Right lobe of liver (tissue), 6 donors: ENCODE measurements around the gene REV3L. TPM values are rescaled to one million over a fixed set of nuclear protein-coding genes. Genes with fewer than 3 reads are reported as not detected.
A peak's percentile ranks its signal among the peaks of the same experiment; 100 is the strongest.

Experiments used
- ATAC-seq, 4 donors: fragments of 200-7000 bp; cut with Tn5 transposase; one replicate each; pipeline ENCODE4 v1.9.1; 2020; ENCODE audit warnings: mild to moderate bottlenecking in 4 of 4, moderate library complexity in 4 of 4
- DNase-seq, 3 donors: peaks; one replicate each; pipeline ENCODE4 v3.0.0-alpha.2; 2020
- H3K27ac ChIP-seq, 3 donors: fragments of 200-600 bp; one replicate each; pipeline ENCODE4 v1.8.0; 2022
- H3K27me3 ChIP-seq, 2 donors: fragments of 200-600 bp; one replicate each; pipeline ENCODE4 v1.8.0; 2022
- H3K36me3 ChIP-seq, 4 donors: fragments of 200-600 bp; sonication (generic) in 1 of 4; one replicate each; pipeline versions ENCODE4 v1.5.1 to v1.8.0; 2017 to 2022; ENCODE audit warnings: control low read depth in 1 of 4
- H3K4me1 ChIP-seq, 4 donors: fragments of 200-600 bp; sonication (generic) in 1 of 4; one replicate each; pipeline versions ENCODE4 v1.5.1 to v1.8.0; 2017 to 2022; ENCODE audit warnings: control low read depth in 1 of 4
- H3K4me3 ChIP-seq, 3 donors: fragments of 200-600 bp; one replicate each; pipeline ENCODE4 v1.8.0; 2022
- H3K9me3 ChIP-seq, 4 donors: fragments of 200-600 bp; sonication (generic) in 1 of 4; one replicate each; pipeline versions ENCODE4 v1.5.1 to v1.8.0; 2017 to 2022; ENCODE audit warnings: control low read depth in 1 of 4
- POLR2A ChIP-seq: fragments of 450-650 bp; IDR thresholded peaks from one replicate; pipeline ENCODE4 v1.6.1; 2017; ENCODE audit warnings: antibody characterized with exemption, mild to moderate bottlenecking
- WGBS: methylation state at CpG from one replicate; pipeline ENCODE4 v1.1.6; 2018; ENCODE audit warnings: low coverage, low lambda C conversion rate; ENCODE audit not compliant: insufficient coverage; ENCODE audit errors: missing lambda C conversion rate; 5-methylcytosine and 5-hydroxymethylcytosine counted together
- intact Hi-C, 2 donors: fragments of 100-400 bp; cut with DNase I; formaldehyde crosslinking; loops; one replicate each; pipeline versions ENCODE4 v1.11.2 to v1.14.1; 2022
- total RNA-seq, 6 experiments: library from RNA; depleted of rRNA in 2 of 6; stranded (reverse); fragments of >200 nt in 2 of 6; fragmentation: NEBNext Ultra II Directional in 3 of 6; extraction: Animal tissue kit (Norgen Biotek cat#: 25700) in 3 of 6; gene quantifications; one replicate each; pipeline versions ENCODE4 v1.1.0 to v1.2.4, GENCODE V29; 2016 to 2023
- TF ChIP-seq, protein P1 (sequence below), 4 donors: fragments of 200-600 bp in 3 of 4; fragments of 450-650 bp in 1 of 4; IDR thresholded peaks; one replicate each; pipeline versions ENCODE4 v1.5.1 to v1.8.0; 2016 to 2022; ENCODE audit warnings: antibody characterized with exemption in 4 of 4, mild to moderate bottlenecking in 2 of 4
- donor health status: DM: no; HTN: yes; CAD: no.
- donor health status: DM: no; HTN: no; CAD: no.
- donor health status: DM: no; HTN: no; CAD: no.
- donor health status: DM: no; HTN: yes; CAD: no.
- donor health status: DM: no; HTN: yes; CAD: no.

The REV3L gene
- total RNA-seq, 6 experiments from 2014 or later = 9.3 to 21.4 (median 12.5) TPM

- WGBS = 74% methylated on average over 5 of the region's 5 CpGs
- Histone ChIP-seq H3K4me3 (no peak overlapping the region), H3K36me3 (no peaks in the 10 kb centered on the region), H3K27me3 (no peaks in the 10 kb centered on the region), H3K27ac (no peak overlapping the region), H3K4me1 (peaks cover 0 to 8% (median 0%) of the 10 kb centered on the region in 4 donors), H3K9me3 (no peaks in the 10 kb centered on the region)
- ATAC-seq (peak; percentile 41 to 69 (median 56)), DNase-seq (peak in 1 of 3 donors; percentile 39)
- intact Hi-C loops = no loop called here
- TF ChIP-seq, protein P1, sequence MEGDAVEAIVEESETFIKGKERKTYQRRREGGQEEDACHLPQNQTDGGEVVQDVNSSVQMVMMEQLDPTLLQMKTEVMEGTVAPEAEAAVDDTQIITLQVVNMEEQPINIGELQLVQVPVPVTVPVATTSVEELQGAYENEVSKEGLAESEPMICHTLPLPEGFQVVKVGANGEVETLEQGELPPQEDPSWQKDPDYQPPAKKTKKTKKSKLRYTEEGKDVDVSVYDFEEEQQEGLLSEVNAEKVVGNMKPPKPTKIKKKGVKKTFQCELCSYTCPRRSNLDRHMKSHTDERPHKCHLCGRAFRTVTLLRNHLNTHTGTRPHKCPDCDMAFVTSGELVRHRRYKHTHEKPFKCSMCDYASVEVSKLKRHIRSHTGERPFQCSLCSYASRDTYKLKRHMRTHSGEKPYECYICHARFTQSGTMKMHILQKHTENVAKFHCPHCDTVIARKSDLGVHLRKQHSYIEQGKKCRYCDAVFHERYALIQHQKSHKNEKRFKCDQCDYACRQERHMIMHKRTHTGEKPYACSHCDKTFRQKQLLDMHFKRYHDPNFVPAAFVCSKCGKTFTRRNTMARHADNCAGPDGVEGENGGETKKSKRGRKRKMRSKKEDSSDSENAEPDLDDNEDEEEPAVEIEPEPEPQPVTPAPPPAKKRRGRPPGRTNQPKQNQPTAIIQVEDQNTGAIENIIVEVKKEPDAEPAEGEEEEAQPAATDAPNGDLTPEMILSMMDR (IDR thresholded peaks at IDR 0.05) = no peak
- TF ChIP-seq POLR2A = no peak
These were observed 58.8 kb downstream of the REV3L start for GRCh38 chr6:111423960-111424846.

DNA sequence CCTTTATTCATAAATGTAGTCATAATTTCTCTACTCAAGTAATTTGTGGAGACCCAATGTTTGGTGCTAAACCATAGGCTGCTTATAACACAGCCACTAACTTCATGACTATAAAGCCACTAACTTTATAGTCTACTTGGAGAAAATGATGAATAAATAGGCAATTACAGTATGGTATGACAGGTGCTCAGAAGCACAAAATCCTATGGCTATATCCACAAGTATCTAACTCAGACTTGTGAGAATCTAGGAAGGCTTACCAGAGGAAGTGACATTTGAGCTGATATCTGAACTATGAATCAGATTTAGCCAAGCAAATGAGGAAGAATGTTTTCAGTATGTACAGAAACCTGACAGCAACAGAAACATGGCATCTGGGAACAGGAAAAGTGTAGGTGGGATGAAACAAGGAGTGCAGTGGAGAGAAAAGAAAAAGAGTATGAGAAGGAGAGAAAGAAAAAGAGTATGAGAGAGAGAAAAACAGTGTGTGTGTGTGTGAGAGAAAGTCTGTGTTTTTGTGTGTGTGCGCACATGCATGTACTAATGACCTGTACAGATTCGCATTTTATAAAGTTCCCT, 59.9 kb downstream of the REV3L start:
- no peak for DNase-seq
- Histone ChIP-seq H3K36me3 (no peaks in the 10 kb centered on the region), H3K9me3 (no peaks in the 10 kb centered on the region), H3K4me3 (no peak overlapping the region), H3K27me3 (no peaks in the 10 kb centered on the region), H3K27ac (no peak overlapping the region), H3K4me1 (peaks cover 0 to 8% (median 0%) of the 10 kb centered on the region in 4 donors)
- 73% methylated on average over 2 of the region's 2 CpGs for WGBS
- TF ChIP-seq, protein P1 (IDR thresholded peaks at IDR 0.05) = no peak
- TF ChIP-seq POLR2A = no peak
- intact Hi-C loops = no loop called here
- ATAC-seq = peak in 1 of 4 donors; percentile 19

- TF ChIP-seq POLR2A = no peak
- TF ChIP-seq, protein P1 (IDR thresholded peaks at IDR 0.05) = no peak
- Histone ChIP-seq H3K4me1 (peaks cover 0 to 16% (median 0%) of the 10 kb centered on the region in 4 donors), H3K4me3 (no peak overlapping the region), H3K27ac (no peak overlapping the region), H3K36me3 (no peaks in the 10 kb centered on the region), H3K27me3 (no peaks in the 10 kb centered on the region), H3K9me3 (no peaks in the 10 kb centered on the region)
- intact Hi-C loops = no loop called here
- no peak for ATAC-seq
- WGBS = 74% methylated on average over 5 of the region's 5 CpGs
- DNase-seq = no peak
These were observed 63.9 kb downstream of the REV3L start for GRCh38 chr6:111418971-111419693.

DNA sequence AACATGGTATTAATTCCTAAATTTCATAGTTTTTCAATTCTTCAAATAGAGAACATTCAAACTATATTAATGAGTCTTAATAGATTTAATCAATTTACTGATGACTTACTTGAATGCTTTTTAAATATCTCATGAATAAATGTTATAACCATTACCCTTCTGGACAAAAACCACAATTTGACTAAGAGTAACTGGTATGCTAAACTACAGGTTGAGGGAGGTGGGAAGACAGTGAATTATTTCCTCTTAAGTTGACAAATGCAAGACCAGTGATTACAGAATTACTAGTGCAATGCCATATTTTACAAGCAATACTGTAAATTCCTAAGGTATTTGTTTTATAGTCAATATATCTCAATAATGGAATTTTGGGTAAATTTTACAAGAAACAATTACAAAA, 65.1 kb downstream of the REV3L start:
- no peak for DNase-seq
- TF ChIP-seq, protein P1 (IDR thresholded peaks at IDR 0.05) = no peak
- TF ChIP-seq POLR2A = no peak
- ATAC-seq = no peak
- Histone ChIP-seq H3K4me1 (peaks cover 0 to 16% (median 0%) of the 10 kb centered on the region in 4 donors), H3K27me3 (no peaks in the 10 kb centered on the region), H3K9me3 (no peaks in the 10 kb centered on the region), H3K27ac (no peak overlapping the region), H3K36me3 (no peaks in the 10 kb centered on the region), H3K4me3 (no peak overlapping the region)
- intact Hi-C loops = no loop called here
